ENCODE results near the gene GPR26.

The GPR26 gene

DNA sequence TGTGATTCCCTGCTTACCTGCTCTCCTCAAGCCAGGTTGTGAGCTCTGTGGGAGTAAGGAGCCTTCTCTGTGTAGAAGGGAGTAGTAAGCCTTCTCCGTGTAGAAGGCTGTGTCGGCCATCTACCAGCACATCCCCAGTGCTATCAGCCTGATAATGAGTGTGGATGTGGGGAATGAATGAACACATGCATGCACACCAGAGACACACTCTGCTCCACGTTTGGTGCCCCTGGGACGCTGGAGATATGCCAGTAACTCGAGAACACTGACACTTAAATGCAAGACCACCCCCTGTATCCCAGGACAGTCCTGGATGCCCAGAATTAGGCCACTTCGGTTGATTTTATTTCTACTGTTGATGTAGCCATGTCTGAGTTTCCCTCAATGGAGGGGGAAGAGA is 21.1 kb upstream of the GPR26 start:
- H3K4me1 ChIP-seq (ENCODE audit: control insufficient read depth in 1 of 2, insufficient read depth in 2 of 2, low read length in 2 of 2) = peaks cover 0 to 3% of the 10 kb centered on the region in 2 donors
- H3K9ac ChIP-seq (ENCODE audit: low read depth in 1 of 2, low read length in 2 of 2) = no peak overlapping the region
- H3K9me3 ChIP-seq (ENCODE audit: control insufficient read depth in 1 of 2, low read length in 2 of 2) = no peaks in the 10 kb centered on the region
- H3K27ac ChIP-seq (ENCODE audit: low read depth, low read length) = no peak overlapping the region
- no peak overlapping the region for H3K4me3 ChIP-seq (ENCODE audit: low read depth in 1 of 2, low read length in 2 of 2)
- no peaks in the 10 kb centered on the region for H3K36me3 ChIP-seq (ENCODE audit: control insufficient read depth in 1 of 2, insufficient read depth in 2 of 2, low read length in 2 of 2)
- H3K27me3 ChIP-seq (ENCODE audit: control insufficient read depth in 1 of 2, insufficient read depth in 2 of 2, low read length in 2 of 2) = no peaks in the 10 kb centered on the region

DNA sequence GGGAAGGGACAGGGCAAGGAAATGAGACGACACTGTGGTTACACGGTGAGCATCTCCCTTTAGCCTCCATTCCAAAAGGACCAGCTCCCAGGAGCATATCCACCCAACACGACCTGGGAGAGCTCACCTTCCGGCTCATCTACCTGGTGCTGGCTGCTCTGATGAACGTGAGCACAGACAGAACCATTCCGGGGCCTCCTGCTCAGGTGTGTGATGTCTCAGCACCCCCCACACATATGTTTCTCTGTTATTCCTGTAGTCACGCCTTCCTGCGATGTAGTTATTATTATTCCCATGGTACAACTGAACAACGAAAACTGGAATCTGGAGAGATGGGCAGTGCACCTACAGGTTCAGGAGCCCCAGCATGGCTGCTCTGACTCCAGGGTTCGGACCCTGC is 20.5 kb upstream of the GPR26 start:
- Histone ChIP-seq H3K4me3 (ENCODE audit: low read depth in 1 of 2, low read length in 2 of 2) (no peak overlapping the region), H3K27ac (ENCODE audit: low read depth, low read length) (no peak overlapping the region), H3K4me1 (ENCODE audit: control insufficient read depth in 1 of 2, insufficient read depth in 2 of 2, low read length in 2 of 2) (peaks cover 0 to 3% of the 10 kb centered on the region in 2 donors), H3K9ac (ENCODE audit: low read depth in 1 of 2, low read length in 2 of 2) (no peak overlapping the region), H3K9me3 (ENCODE audit: control insufficient read depth in 1 of 2, low read length in 2 of 2) (no peaks in the 10 kb centered on the region), H3K27me3 (ENCODE audit: control insufficient read depth in 1 of 2, insufficient read depth in 2 of 2, low read length in 2 of 2) (no peaks in the 10 kb centered on the region), H3K36me3 (ENCODE audit: control insufficient read depth in 1 of 2, insufficient read depth in 2 of 2, low read length in 2 of 2) (no peaks in the 10 kb centered on the region)

DNA sequence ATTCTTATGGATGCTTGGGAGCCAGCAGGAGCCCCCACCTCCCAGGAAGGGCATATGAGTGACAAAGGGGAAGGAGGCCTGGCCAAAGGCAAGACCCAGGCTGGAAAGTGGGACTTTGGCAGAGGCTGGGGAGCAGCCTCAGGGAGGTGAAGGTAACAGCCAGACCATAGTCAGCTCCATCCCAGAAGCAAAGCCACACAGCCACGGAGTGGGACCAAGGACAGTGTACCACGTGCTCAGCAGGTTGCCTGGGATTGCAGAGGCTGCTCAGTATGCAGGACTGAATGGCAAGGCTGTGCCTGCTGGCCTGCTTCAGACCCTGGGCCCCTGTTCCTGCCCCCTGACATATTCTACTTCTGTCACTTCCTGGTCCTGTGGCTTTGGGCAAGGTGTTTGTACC is 17.6 kb upstream of the GPR26 start:
- H3K4me1 ChIP-seq (ENCODE audit: control insufficient read depth in 1 of 2, insufficient read depth in 2 of 2, low read length in 2 of 2) = no peaks in the 10 kb centered on the region
- H3K36me3 ChIP-seq (ENCODE audit: control insufficient read depth in 1 of 2, insufficient read depth in 2 of 2, low read length in 2 of 2) = no peaks in the 10 kb centered on the region
- H3K27ac ChIP-seq (ENCODE audit: low read depth, low read length) = no peak overlapping the region
- no peak overlapping the region for H3K9ac ChIP-seq (ENCODE audit: low read depth in 1 of 2, low read length in 2 of 2)
- H3K9me3 ChIP-seq (ENCODE audit: control insufficient read depth in 1 of 2, low read length in 2 of 2) = no peaks in the 10 kb centered on the region
- no peaks in the 10 kb centered on the region for H3K27me3 ChIP-seq (ENCODE audit: control insufficient read depth in 1 of 2, insufficient read depth in 2 of 2, low read length in 2 of 2)
- H3K4me3 ChIP-seq (ENCODE audit: low read depth in 1 of 2, low read length in 2 of 2) = no peak overlapping the region

DNA sequence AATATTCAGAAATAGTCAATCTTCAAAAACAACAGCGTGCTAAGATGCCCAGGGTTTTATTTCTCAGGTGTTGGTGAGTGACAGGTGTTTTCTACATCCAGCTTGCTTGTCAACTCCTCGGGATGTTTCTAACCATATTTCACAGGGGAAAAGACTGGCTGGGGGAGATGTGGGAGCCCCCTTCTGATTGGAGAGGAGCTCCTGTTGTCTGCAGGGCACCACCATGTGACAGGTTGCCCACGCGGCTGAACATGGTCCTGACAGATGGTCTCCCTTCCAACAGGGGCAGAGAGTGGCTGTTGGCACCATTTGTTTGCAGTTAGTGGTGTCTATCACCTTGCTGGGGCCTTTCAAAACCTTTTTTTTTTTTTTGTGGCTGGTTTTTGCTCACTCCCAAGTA is 16.5 kb upstream of the GPR26 start:
- H3K9ac ChIP-seq (ENCODE audit: low read depth in 1 of 2, low read length in 2 of 2) = no peak overlapping the region
- H3K27ac ChIP-seq (ENCODE audit: low read depth, low read length) = no peak overlapping the region
- no peaks in the 10 kb centered on the region for H3K9me3 ChIP-seq (ENCODE audit: control insufficient read depth in 1 of 2, low read length in 2 of 2)
- H3K27me3 ChIP-seq (ENCODE audit: control insufficient read depth in 1 of 2, insufficient read depth in 2 of 2, low read length in 2 of 2) = no peaks in the 10 kb centered on the region
- H3K36me3 ChIP-seq (ENCODE audit: control insufficient read depth in 1 of 2, insufficient read depth in 2 of 2, low read length in 2 of 2) = no peaks in the 10 kb centered on the region
- H3K4me3 ChIP-seq (ENCODE audit: low read depth in 1 of 2, low read length in 2 of 2) = no peak overlapping the region
- no peaks in the 10 kb centered on the region for H3K4me1 ChIP-seq (ENCODE audit: control insufficient read depth in 1 of 2, insufficient read depth in 2 of 2, low read length in 2 of 2)

DNA sequence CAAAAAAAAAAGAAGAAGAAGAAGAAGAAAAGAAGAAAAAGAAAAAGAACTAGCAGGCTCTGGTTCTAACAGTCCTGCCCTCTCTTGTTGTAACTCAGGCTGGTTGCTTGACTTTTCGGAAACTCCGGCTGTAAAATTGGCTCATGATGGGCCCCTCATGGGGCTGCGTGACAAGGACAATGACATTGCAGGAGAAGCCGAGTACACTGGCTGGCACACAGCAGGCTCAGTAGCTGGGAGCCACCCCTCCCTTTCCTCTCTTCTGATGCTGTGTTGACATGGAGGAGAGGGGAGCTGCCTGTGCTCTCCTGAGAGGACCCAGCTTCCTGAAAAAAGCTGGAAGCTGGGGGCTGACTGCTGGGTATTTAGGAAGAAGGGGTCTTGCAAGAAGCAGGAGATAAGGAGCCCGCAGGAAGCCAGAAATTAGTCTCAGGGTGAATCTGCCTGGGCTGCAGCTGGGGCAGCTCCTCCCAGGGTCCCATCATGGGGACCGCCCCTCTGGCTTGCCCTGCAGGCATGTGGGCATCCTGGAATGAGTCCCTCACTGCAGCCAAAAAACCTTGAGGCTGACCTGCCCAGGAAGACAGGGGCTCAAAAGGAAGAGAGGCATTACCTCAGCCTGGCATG is 14.6 kb upstream of the GPR26 start:
- H3K36me3 ChIP-seq (ENCODE audit: control insufficient read depth in 1 of 2, insufficient read depth in 2 of 2, low read length in 2 of 2) = no peaks in the 10 kb centered on the region
- no peaks in the 10 kb centered on the region for H3K27me3 ChIP-seq (ENCODE audit: control insufficient read depth in 1 of 2, insufficient read depth in 2 of 2, low read length in 2 of 2)
- H3K27ac ChIP-seq (ENCODE audit: low read depth, low read length) = no peak overlapping the region
- no peak overlapping the region for H3K4me3 ChIP-seq (ENCODE audit: low read depth in 1 of 2, low read length in 2 of 2)
- H3K9ac ChIP-seq (ENCODE audit: low read depth in 1 of 2, low read length in 2 of 2) = no peak overlapping the region
- H3K9me3 ChIP-seq (ENCODE audit: control insufficient read depth in 1 of 2, low read length in 2 of 2) = no peaks in the 10 kb centered on the region
- H3K4me1 ChIP-seq (ENCODE audit: control insufficient read depth in 1 of 2, insufficient read depth in 2 of 2, low read length in 2 of 2) = no peaks in the 10 kb centered on the region

DNA sequence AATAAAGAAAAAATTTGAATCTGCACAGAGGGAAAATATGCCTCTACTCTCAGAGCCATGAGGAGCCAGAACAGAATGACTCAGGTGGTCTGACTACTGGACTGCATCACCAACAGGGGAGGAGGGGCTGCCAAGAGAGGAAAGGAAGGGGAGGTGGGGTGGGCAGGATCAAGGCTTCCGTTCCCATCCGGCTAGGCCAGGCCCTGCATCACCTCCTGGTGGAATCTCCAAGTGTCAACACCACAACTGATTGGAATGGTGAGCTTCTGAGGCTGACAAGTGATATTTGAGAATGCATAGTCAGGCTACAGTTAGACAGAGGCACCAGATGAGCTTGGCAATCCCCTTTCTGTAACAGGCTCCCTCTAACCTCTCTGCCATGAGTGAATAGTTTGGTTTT is 10.4 kb upstream of the GPR26 start:
- Histone ChIP-seq H3K27me3 (ENCODE audit: control insufficient read depth in 1 of 2, insufficient read depth in 2 of 2, low read length in 2 of 2) (no peaks in the 10 kb centered on the region), H3K9me3 (ENCODE audit: control insufficient read depth in 1 of 2, low read length in 2 of 2) (no peaks in the 10 kb centered on the region), H3K27ac (ENCODE audit: low read depth, low read length) (no peak overlapping the region), H3K4me3 (ENCODE audit: low read depth in 1 of 2, low read length in 2 of 2) (no peak overlapping the region), H3K9ac (ENCODE audit: low read depth in 1 of 2, low read length in 2 of 2) (no peak overlapping the region), H3K4me1 (ENCODE audit: control insufficient read depth in 1 of 2, insufficient read depth in 2 of 2, low read length in 2 of 2) (no peaks in the 10 kb centered on the region), H3K36me3 (ENCODE audit: control insufficient read depth in 1 of 2, insufficient read depth in 2 of 2, low read length in 2 of 2) (no peaks in the 10 kb centered on the region)

DNA sequence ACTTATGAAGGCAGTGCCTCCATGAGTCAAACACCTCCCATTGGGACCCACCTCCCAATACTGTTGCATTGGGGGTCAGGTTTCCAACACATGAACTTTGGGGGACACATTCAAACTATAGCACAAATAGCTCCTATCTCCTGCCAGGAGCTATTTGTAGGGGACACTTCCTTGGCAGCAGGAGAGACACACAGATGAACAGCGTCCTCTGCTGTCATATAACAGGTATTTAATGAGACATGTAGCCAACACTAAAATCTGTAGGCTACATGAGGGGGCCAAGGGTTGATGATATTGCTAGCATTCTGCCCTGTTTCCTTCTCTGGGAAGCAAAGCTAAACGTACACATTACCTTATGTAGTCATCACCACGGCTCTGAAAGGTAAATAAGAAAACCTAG is 2.6 kb upstream of the GPR26 start:
- Histone ChIP-seq H3K27ac (ENCODE audit: low read depth, low read length) (no peak overlapping the region), H3K27me3 (ENCODE audit: control insufficient read depth in 1 of 2, insufficient read depth in 2 of 2, low read length in 2 of 2) (peaks cover 3 to 6% of the 10 kb centered on the region in 2 donors), H3K4me1 (ENCODE audit: control insufficient read depth in 1 of 2, insufficient read depth in 2 of 2, low read length in 2 of 2) (no peaks in the 10 kb centered on the region), H3K36me3 (ENCODE audit: control insufficient read depth in 1 of 2, insufficient read depth in 2 of 2, low read length in 2 of 2) (no peaks in the 10 kb centered on the region), H3K9me3 (ENCODE audit: control insufficient read depth in 1 of 2, low read length in 2 of 2) (peaks cover 0 to 4% of the 10 kb centered on the region in 2 donors), H3K9ac (ENCODE audit: low read depth in 1 of 2, low read length in 2 of 2) (no peak overlapping the region), H3K4me3 (ENCODE audit: low read depth in 1 of 2, low read length in 2 of 2) (no peak overlapping the region)

DNA sequence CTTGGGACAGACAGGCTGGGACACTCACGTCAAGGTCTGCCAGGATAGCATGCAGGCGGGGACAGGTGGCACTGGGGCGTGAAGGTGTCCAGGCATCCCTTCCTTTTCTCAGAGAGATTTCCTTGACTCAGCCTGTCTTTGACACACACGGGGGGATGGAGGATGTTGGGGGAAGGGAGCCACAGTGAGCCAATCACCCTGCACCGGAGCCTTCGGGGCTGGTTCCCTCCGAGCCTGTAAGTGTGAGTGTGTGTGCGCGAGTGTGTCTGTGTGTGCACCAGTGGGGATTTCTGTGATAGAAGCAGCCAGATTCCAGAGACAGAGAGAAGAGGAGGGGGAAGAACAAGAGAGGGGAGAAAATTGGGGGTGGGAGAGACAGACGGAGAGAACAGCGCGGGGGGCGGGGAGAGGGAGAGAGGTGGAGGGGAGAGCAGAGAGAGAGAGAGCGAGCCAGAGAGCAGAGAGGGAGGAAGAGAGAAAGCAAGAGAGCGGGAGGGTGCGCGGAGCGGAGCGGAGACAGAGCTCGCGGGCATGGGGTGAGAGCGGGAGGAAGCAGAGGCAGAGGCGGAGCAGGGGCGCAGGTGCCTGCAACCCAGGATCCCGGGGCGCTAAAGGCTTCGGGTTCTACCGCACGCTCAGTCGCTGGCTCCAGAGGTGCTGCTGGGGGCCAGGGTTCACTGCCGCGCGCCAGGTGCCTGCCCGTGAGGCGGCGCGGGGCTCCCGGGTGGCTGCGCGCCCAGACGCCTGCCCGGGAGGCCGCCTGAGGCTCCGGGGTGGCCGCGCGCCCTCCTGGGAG is 466 bp upstream of the GPR26 start:
- Histone ChIP-seq H3K27ac (ENCODE audit: low read depth, low read length) (no peak overlapping the region), H3K9me3 (ENCODE audit: control insufficient read depth in 1 of 2, low read length in 2 of 2) (peaks cover 0 to 4% of the 10 kb centered on the region in 2 donors), H3K4me1 (ENCODE audit: control insufficient read depth in 1 of 2, insufficient read depth in 2 of 2, low read length in 2 of 2) (no peaks in the 10 kb centered on the region), H3K4me3 (ENCODE audit: low read depth in 1 of 2, low read length in 2 of 2) (no peak overlapping the region), H3K36me3 (ENCODE audit: control insufficient read depth in 1 of 2, insufficient read depth in 2 of 2, low read length in 2 of 2) (no peaks in the 10 kb centered on the region), H3K9ac (ENCODE audit: low read depth in 1 of 2, low read length in 2 of 2) (no peak overlapping the region), H3K27me3 (ENCODE audit: control insufficient read depth in 1 of 2, insufficient read depth in 2 of 2, low read length in 2 of 2) (peaks cover 5 to 6% of the 10 kb centered on the region in 2 donors)

DNA sequence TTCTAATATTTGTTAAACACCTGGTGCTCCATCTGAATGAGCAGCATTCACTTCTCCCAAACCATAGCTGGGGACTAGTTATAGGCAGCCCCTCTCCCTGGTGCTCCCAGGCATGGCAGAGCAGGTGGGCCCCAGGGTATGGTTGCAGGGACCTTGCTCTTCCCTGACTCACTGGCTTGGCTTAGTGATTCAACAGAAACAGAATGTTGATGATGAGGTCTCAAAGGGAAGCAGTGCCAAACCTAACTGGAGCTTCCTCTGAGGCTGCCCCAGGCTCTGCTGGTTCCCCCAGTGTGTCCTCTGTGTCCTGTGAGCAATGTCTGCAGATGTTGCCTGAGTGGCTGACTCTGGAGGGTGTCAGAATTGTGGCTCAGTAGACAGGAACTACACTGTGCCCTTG is 3.7 kb downstream of the GPR26 start:
- Histone ChIP-seq H3K4me3 (ENCODE audit: low read depth in 1 of 2, low read length in 2 of 2) (no peak overlapping the region), H3K36me3 (ENCODE audit: control insufficient read depth in 1 of 2, insufficient read depth in 2 of 2, low read length in 2 of 2) (no peaks in the 10 kb centered on the region), H3K4me1 (ENCODE audit: control insufficient read depth in 1 of 2, insufficient read depth in 2 of 2, low read length in 2 of 2) (no peaks in the 10 kb centered on the region), H3K9ac (ENCODE audit: low read depth in 1 of 2, low read length in 2 of 2) (no peak overlapping the region), H3K27ac (ENCODE audit: low read depth, low read length) (no peak overlapping the region), H3K9me3 (ENCODE audit: control insufficient read depth in 1 of 2, low read length in 2 of 2) (no peaks in the 10 kb centered on the region), H3K27me3 (ENCODE audit: control insufficient read depth in 1 of 2, insufficient read depth in 2 of 2, low read length in 2 of 2) (peaks cover 4 to 11% of the 10 kb centered on the region in 2 donors)

DNA sequence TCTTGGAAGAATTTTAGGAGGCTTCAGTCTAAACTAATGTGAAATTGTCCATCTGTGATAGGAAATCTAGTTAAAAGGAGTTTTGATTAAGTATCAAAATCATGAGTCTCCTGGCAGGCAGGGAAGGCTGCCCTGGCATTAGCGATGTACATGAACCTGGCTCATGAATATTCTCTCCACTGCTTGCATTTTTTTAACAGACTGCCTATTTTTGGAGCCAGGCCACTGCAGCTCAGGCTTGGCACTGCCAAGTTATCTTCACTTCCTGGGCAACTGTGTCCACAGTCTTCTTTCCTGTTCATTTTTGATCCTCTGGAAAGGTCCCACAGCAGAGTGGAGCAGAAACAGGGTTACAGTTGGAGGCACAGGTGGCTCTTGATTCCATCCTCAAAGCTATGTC is 7.0 kb downstream of the GPR26 start:
- Histone ChIP-seq H3K4me3 (ENCODE audit: low read depth in 1 of 2, low read length in 2 of 2) (no peak overlapping the region), H3K27ac (ENCODE audit: low read depth, low read length) (no peak overlapping the region), H3K9ac (ENCODE audit: low read depth in 1 of 2, low read length in 2 of 2) (no peak overlapping the region), H3K4me1 (ENCODE audit: control insufficient read depth in 1 of 2, insufficient read depth in 2 of 2, low read length in 2 of 2) (no peaks in the 10 kb centered on the region), H3K36me3 (ENCODE audit: control insufficient read depth in 1 of 2, insufficient read depth in 2 of 2, low read length in 2 of 2) (no peaks in the 10 kb centered on the region), H3K9me3 (ENCODE audit: control insufficient read depth in 1 of 2, low read length in 2 of 2) (no peaks in the 10 kb centered on the region), H3K27me3 (ENCODE audit: control insufficient read depth in 1 of 2, insufficient read depth in 2 of 2, low read length in 2 of 2) (peaks cover 0 to 8% of the 10 kb centered on the region in 2 donors)
